ENCODE measurements around the gene CADPS. TPM values are rescaled to one million over a fixed set of nuclear protein-coding genes. Genes with fewer than 3 reads are reported as not detected.

CADPS gene
- total RNA-seq, 3 donors from 2014 or later (not counting 1 experiment from before 2014, with no cell fraction given) = not detected

- no peak overlapping the region for H3K27ac Mint-ChIP-seq
- TF ChIP-seq CTCF (IDR thresholded peaks at IDR 0.05) = no peak
- no peaks in the 10 kb centered on the region for H3K4me1 Mint-ChIP-seq
- intact Hi-C loops (cut with micrococcal nuclease) = no loop called here
- Histone ChIP-seq H3K27ac (ENCODE audit: low read length) (no peak overlapping the region), H3K4me3 (ENCODE audit: low read length) (no peak overlapping the region), H3K27me3 (ENCODE audit: control insufficient read depth, insufficient read depth, low read length) (no peaks in the 10 kb centered on the region), H3K36me3 (ENCODE audit: control insufficient read depth, insufficient read depth, low read length) (no peaks in the 10 kb centered on the region), H3K4me1 (ENCODE audit: control insufficient read depth, insufficient read depth, low read length) (no peaks in the 10 kb centered on the region), H3K9me3 (ENCODE audit: control insufficient read depth, insufficient read depth, low read length) (no peaks in the 10 kb centered on the region)
- DNase-seq = no peak
- H3K9me3 Mint-ChIP-seq = no peaks in the 10 kb centered on the region
- no peaks in the 10 kb centered on the region for H3K36me3 Mint-ChIP-seq
- H3K27me3 Mint-ChIP-seq (ENCODE audit: low read depth in 2 of 2) = no peaks in the 10 kb centered on the region
- 89% methylated on average over 8 of the region's 8 CpGs for WGBS (ENCODE audit: insufficient coverage)
- ATAC-seq = no peak
- H3K4me3 Mint-ChIP-seq = no peak overlapping the region
Observed at GRCh38 chr3:62404321-62404720, 470.9 kb downstream of the CADPS start.

DNA sequence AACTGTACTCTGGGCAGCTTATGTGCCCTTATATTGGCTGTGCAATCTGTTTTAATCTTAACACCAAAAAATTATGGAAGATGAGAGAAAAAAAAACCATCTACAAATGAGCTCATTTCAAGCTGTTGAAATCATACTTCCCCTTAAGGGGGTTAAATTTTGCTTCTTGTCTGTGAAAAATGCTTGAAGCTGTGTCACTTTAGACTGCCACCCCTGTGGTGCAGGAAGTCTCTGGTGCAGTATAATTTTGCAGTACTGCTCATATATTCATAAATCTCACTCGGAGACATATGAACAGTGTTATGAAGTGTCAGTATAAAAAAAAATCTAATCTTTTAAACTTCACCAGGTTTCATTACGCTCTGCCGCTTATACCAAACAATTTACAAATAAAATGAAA is 471.5 kb downstream of the CADPS start:
- intact Hi-C loops (cut with micrococcal nuclease) = no loop called here
- ATAC-seq (no peak), DNase-seq (no peak)
- no peak overlapping the region for H3K4me3 ChIP-seq (ENCODE audit: low read length)
- H3K27ac Mint-ChIP-seq = no peak overlapping the region
- no peaks in the 10 kb centered on the region for H3K36me3 ChIP-seq (ENCODE audit: control insufficient read depth, insufficient read depth, low read length)
- H3K9me3 ChIP-seq (ENCODE audit: control insufficient read depth, insufficient read depth, low read length) = no peaks in the 10 kb centered on the region
- no peaks in the 10 kb centered on the region for H3K4me1 ChIP-seq (ENCODE audit: control insufficient read depth, insufficient read depth, low read length)
- no peaks in the 10 kb centered on the region for H3K27me3 ChIP-seq (ENCODE audit: control insufficient read depth, insufficient read depth, low read length)
- H3K36me3 Mint-ChIP-seq = no peaks in the 10 kb centered on the region
- WGBS (ENCODE audit: insufficient coverage) = no CpG with 5 or more reads among the region's 3 CpGs
- no peaks in the 10 kb centered on the region for H3K9me3 Mint-ChIP-seq
- no peak for TF ChIP-seq CTCF (IDR thresholded peaks at IDR 0.05)
- no peak overlapping the region for H3K4me3 Mint-ChIP-seq
- no peaks in the 10 kb centered on the region for H3K4me1 Mint-ChIP-seq
- no peaks in the 10 kb centered on the region for H3K27me3 Mint-ChIP-seq (ENCODE audit: low read depth in 2 of 2)
- no peak overlapping the region for H3K27ac ChIP-seq (ENCODE audit: low read length)

DNA sequence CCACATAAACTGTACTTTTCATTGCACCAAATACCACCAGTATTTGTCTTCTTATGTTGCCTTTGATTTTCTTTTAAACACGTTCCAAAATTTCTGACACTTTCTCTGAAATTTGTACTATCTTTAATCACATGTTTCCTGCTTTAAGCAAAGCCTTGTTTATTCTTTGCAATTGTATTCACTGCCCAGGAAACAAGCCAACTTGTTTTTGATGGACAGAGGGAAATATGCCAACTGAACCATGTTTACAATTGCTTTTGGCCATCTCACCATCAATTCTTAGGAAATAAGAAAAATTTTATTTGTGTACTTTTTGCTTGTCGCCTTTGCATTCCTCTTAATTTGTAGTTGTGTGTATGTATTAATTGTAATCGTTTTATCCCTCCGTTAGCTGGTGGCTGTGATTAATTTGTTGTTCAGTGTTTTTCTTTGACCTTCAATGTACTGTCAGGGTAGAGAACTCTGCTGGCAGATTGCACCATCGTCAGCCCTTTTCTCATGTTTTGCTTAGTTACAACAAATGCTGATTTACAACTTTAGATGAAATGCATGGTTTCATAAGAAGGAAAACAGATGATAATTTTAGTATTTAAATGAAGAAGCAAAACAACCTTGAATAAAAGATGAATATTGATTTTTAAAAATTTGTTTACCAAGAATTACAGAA is 482.5 kb downstream of the CADPS start:
- H3K27me3 Mint-ChIP-seq (ENCODE audit: low read depth in 2 of 2) = no peaks in the 10 kb centered on the region
- ATAC-seq = no peak
- no peaks in the 10 kb centered on the region for H3K4me1 Mint-ChIP-seq
- no peak overlapping the region for H3K27ac Mint-ChIP-seq
- H3K4me3 Mint-ChIP-seq = no peak overlapping the region
- Histone ChIP-seq H3K4me3 (ENCODE audit: low read length) (no peak overlapping the region), H3K27me3 (ENCODE audit: control insufficient read depth, insufficient read depth, low read length) (no peaks in the 10 kb centered on the region), H3K27ac (ENCODE audit: low read length) (no peak overlapping the region), H3K4me1 (ENCODE audit: control insufficient read depth, insufficient read depth, low read length) (no peaks in the 10 kb centered on the region), H3K36me3 (ENCODE audit: control insufficient read depth, insufficient read depth, low read length) (no peaks in the 10 kb centered on the region), H3K9me3 (ENCODE audit: control insufficient read depth, insufficient read depth, low read length) (no peaks in the 10 kb centered on the region)
- intact Hi-C loops (cut with micrococcal nuclease) = no loop called here
- H3K36me3 Mint-ChIP-seq = no peaks in the 10 kb centered on the region
- WGBS (ENCODE audit: insufficient coverage) = 51% methylated on average over 5 of the region's 5 CpGs
- peaks cover 5 to 9% of the 10 kb centered on the region in 2 donors for H3K9me3 Mint-ChIP-seq
- no peak for TF ChIP-seq CTCF (IDR thresholded peaks at IDR 0.05)
- DNase-seq = no peak

- H3K4me3 Mint-ChIP-seq = no peak overlapping the region
- H3K27me3 Mint-ChIP-seq (ENCODE audit: low read depth in 2 of 2) = no peaks in the 10 kb centered on the region
- H3K36me3 Mint-ChIP-seq = no peaks in the 10 kb centered on the region
- Histone ChIP-seq H3K36me3 (ENCODE audit: control insufficient read depth, insufficient read depth, low read length) (no peaks in the 10 kb centered on the region), H3K4me1 (ENCODE audit: control insufficient read depth, insufficient read depth, low read length) (no peaks in the 10 kb centered on the region), H3K27ac (ENCODE audit: low read length) (no peak overlapping the region), H3K4me3 (ENCODE audit: low read length) (no peak overlapping the region), H3K9me3 (ENCODE audit: control insufficient read depth, insufficient read depth, low read length) (no peaks in the 10 kb centered on the region), H3K27me3 (ENCODE audit: control insufficient read depth, insufficient read depth, low read length) (no peaks in the 10 kb centered on the region)
- TF ChIP-seq CTCF (IDR thresholded peaks at IDR 0.05) = no peak
- no peak for ATAC-seq
- WGBS (ENCODE audit: insufficient coverage) = 87% methylated on average over 2 of the region's 3 CpGs
- intact Hi-C loops (cut with micrococcal nuclease) = no loop called here
- H3K27ac Mint-ChIP-seq = no peak overlapping the region
- H3K9me3 Mint-ChIP-seq = peaks cover 6 to 12% of the 10 kb centered on the region in 2 donors
- no peaks in the 10 kb centered on the region for H3K4me1 Mint-ChIP-seq
- no peak for DNase-seq
Observed at GRCh38 chr3:62387251-62387650, 488.0 kb downstream of the CADPS start.

Measured in natural killer cell (primary cell).